A673 (cell line): ENCODE measurements around the gene VIT.

Source experiments
- CTCF ChIP-seq: fragments of 300-800, 200-600 bp; sonication (generic); conservative IDR thresholded peaks from 2 replicates; pipeline ENCODE4 v1.5.1; 2017; ENCODE audit warnings: low read depth, mild to moderate bottlenecking, antibody characterized with exemption, low read length, moderate library complexity, mixed read lengths
- EZH2 ChIP-seq: fragments of 200-600 bp; sonication (generic); IDR thresholded peaks from 2 replicates; pipeline ENCODE4 v1.6.1; 2017; ENCODE audit warnings: borderline replicate concordance, low read depth, mild to moderate bottlenecking, mixed read lengths, antibody characterized with exemption, low read length; ENCODE audit not compliant: poor library complexity, severe bottlenecking

DNA sequence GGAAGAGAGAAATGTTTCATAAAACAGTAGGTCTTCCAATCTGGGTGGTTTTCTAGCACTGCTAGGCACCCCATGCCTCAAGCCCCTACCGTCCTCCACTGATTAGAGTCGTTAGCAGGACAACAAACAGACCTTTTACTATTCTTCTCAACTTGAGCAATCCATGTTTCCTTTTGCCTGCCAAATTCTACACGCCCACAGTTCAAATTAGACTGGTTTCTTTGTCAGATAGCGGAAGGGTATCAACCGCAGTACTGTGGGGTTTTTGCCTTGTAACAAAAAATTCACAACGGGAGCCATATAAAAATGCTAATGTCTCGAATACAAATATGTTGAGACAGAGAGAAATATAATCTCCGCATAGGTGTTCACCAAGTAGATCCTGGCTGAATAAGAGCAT lies 59.9 kb downstream of the VIT start:
- no peak for TF ChIP-seq EZH2
- no peak for TF ChIP-seq CTCF
